HEK293 (cell line): ENCODE data around the gene KIF9.
"Not testable (repeated sequence)": the region's sequence is repeated elsewhere in the genome, so short reads cannot be mapped to it uniquely, and the experiment has no call there.

Experiments used
- CTCF ChIA-PET: fragments of 350-600 bp; formaldehyde crosslinking; extraction: SDS; loops from one replicate; lab custom pipeline; 2021; ENCODE audit warnings: antibody characterized with exemption; lab: Yijun Ruan, JAX
- POLR2A ChIA-PET: fragments of 300-600 bp; formaldehyde crosslinking; extraction: SDS; loops from one replicate; lab custom pipeline; 2020; ENCODE audit warnings: antibody characterized with exemption, inconsistent platforms; lab: Yijun Ruan, JAX
- H3K27ac ChIP-seq: fragments of 200-500 bp; sonication (Bioruptor generic); 2 replicates; pipeline ENCODE4 v1.5.1; 2014; ENCODE audit warnings: low read depth, low read length, control low read depth, inconsistent platforms; ENCODE audit errors: extremely low read depth
- H3K36me3 ChIP-seq, 2 experiments: fragments of 200-500 bp in 1 of 2; sonication (Bioruptor generic) in 1 of 2; 1 replicate in 1 of 2; 2 replicates in 1 of 2; pipeline ENCODE4 v1.5.1; 2014 to 2017; ENCODE audit warnings: inconsistent platforms in 2 of 2, low read length in 2 of 2; ENCODE audit not compliant: control insufficient read depth in 2 of 2, insufficient read depth in 1 of 2
- H3K4me1 ChIP-seq: fragments of 200-500 bp; sonication (Bioruptor generic); 2 replicates; pipeline ENCODE4 v1.5.1; 2014; ENCODE audit warnings: mild to moderate bottlenecking, low read length, inconsistent platforms; ENCODE audit not compliant: control insufficient read depth, insufficient read depth
- H3K4me3 ChIP-seq: 2 replicates; pipeline ENCODE4 v1.5.1; 2011; ENCODE audit warnings: low read depth, mild to moderate bottlenecking, control low read depth, low read length, moderate library complexity
- H3K9me3 ChIP-seq: fragments of 200-500 bp; sonication (Bioruptor generic); 2 replicates; pipeline ENCODE4 v1.5.1; 2014; ENCODE audit warnings: low read depth, low read length, inconsistent platforms; ENCODE audit not compliant: control insufficient read depth, insufficient read depth
- ATF2 ChIP-seq: fragments of 450-650 bp; formaldehyde crosslinking; IDR thresholded peaks from 2 replicates; pipeline ENCODE4 v1.5.1; 2016; ENCODE audit warnings: missing biosample characterization, missing genetic modification characterization, low read depth
- EGR2 ChIP-seq: fragments of 450-650 bp; formaldehyde crosslinking; IDR thresholded peaks from 2 replicates; pipeline ENCODE4 v1.5.1; 2016; ENCODE audit warnings: low read depth, missing biosample characterization, missing genetic modification characterization
- ZNF157 ChIP-seq: fragments of 450-650 bp; formaldehyde crosslinking; IDR thresholded peaks from 2 replicates; pipeline ENCODE4 v1.5.1; 2016; ENCODE audit warnings: missing biosample characterization, missing genetic modification characterization
- ZNF335 ChIP-seq: fragments of 450-650 bp; formaldehyde crosslinking; conservative IDR thresholded peaks from 2 replicates; pipeline ENCODE4 v1.5.1; 2016; ENCODE audit warnings: missing biosample characterization, missing genetic modification characterization
- ZNF558 ChIP-seq: fragments of 450-650 bp; formaldehyde crosslinking; IDR thresholded peaks from 2 replicates; pipeline ENCODE4 v1.5.1; 2016; ENCODE audit warnings: missing biosample characterization, missing genetic modification characterization
- ZNF677 ChIP-seq: fragments of 450-650 bp; IDR thresholded peaks from 2 replicates; pipeline ENCODE4 v1.5.0; 2018; ENCODE audit warnings: missing biosample characterization, mild to moderate bottlenecking, missing genetic modification characterization, moderate library complexity
- ZSCAN16 ChIP-seq: fragments of 450-650 bp; formaldehyde crosslinking; IDR thresholded peaks from 2 replicates; pipeline ENCODE4 v1.5.1; 2016; ENCODE audit warnings: missing biosample characterization, missing genetic modification characterization

The KIF9 gene

GRCh38 chr3:47193871-47194859, 88.4 kb downstream of the KIF9 start:
- ChIA-PET CTCF (interaction anchor here (0.6 kb wide), 2 partner anchors 15 to 115 kb away, joined by 3 to 4 read pairs; no protein-coding TSS in a partner anchor), POLR2A (interaction anchor here (0.5 to 0.6 kb wide), 2 partner anchors 14 to 28 kb away, joined by 4 read pairs; no protein-coding TSS in a partner anchor)
- no peak for TF ChIP-seq ZSCAN16 (tag by site-specific recombination)
- TF ChIP-seq ATF2 (tag by site-specific recombination), result no peak
- peak; percentile 92 for TF ChIP-seq ZNF677 (tag by site-specific recombination)
- no peak for TF ChIP-seq EGR2 (tag by site-specific recombination)
- no peaks in the 10 kb centered on the region for H3K4me1 ChIP-seq
- H3K27ac ChIP-seq, result no peak overlapping the region
- H3K36me3 ChIP-seq, result no peaks in the 10 kb centered on the region
- H3K4me3 ChIP-seq, result no peak overlapping the region
- H3K9me3 ChIP-seq, result no peaks in the 10 kb centered on the region

GRCh38 chr3:47186285-47186684, 96.3 kb downstream of the KIF9 start:
- Histone ChIP-seq H3K4me3 (no peak overlapping the region), H3K4me1 (no peaks in the 10 kb centered on the region), H3K9me3 (no peaks in the 10 kb centered on the region), H3K36me3 (no peaks in the 10 kb centered on the region; a peak in 1 of 3 replicates), H3K27ac (no peak overlapping the region)
- POLR2A ChIA-PET, result no interaction called here
- peak; percentile 57; the same call in 1 of the 2 replicates for TF ChIP-seq ZNF157 (tag by site-specific recombination)
- TF ChIP-seq ZNF558 (tag by site-specific recombination), result no peak
- CTCF ChIA-PET, result no interaction called here

GRCh38 chr3:47181685-47182084, 100.9 kb downstream of the KIF9 start:
- POLR2A ChIA-PET, H3K27ac ChIP-seq, CTCF ChIA-PET, H3K9me3 ChIP-seq, H3K4me3 ChIP-seq, H3K4me1 ChIP-seq: not testable (repeated sequence)
- peaks cover 5 to 14% of the 10 kb centered on the region in 2 experiments; a peak in 2 of 3 replicates for H3K36me3 ChIP-seq

GRCh38 chr3:47180011-47180410, 102.6 kb downstream of the KIF9 start:
- H3K9me3 ChIP-seq, result not testable (repeated sequence)
- H3K36me3 ChIP-seq, result peaks cover 5 to 19% of the 10 kb centered on the region in 2 experiments; a peak in 2 of 3 replicates
- TF ChIP-seq ZNF335, result peak; percentile 43
- TF ChIP-seq, all 188 proteins: peak for 1; not testable (repeated sequence) for 187
- POLR2A ChIA-PET, H3K4me3 ChIP-seq, H3K4me1 ChIP-seq, CTCF ChIA-PET, H3K27ac ChIP-seq: not testable (repeated sequence)
